Testis (tissue), 2 donors: ENCODE data around the gene POLE.

Experiments used
- POLR2A ChIP-seq: fragments of 450-650 bp; IDR thresholded peaks from one replicate; pipeline ENCODE4 v1.6.1; 2017; ENCODE audit warnings: antibody characterized with exemption, mild to moderate bottlenecking, moderate library complexity
- TF ChIP-seq, protein P1 (sequence below), 3 experiments: fragments of 450-650 bp in 2 of 3; fragments of 200-600 bp in 1 of 3; sonication (generic) in 1 of 3; IDR thresholded peaks; one replicate each; pipeline ENCODE4 v1.5.1; 2016 to 2019; ENCODE audit warnings: antibody characterized with exemption in 3 of 3, mild to moderate bottlenecking in 2 of 3, moderate library complexity in 1 of 3

DNA sequence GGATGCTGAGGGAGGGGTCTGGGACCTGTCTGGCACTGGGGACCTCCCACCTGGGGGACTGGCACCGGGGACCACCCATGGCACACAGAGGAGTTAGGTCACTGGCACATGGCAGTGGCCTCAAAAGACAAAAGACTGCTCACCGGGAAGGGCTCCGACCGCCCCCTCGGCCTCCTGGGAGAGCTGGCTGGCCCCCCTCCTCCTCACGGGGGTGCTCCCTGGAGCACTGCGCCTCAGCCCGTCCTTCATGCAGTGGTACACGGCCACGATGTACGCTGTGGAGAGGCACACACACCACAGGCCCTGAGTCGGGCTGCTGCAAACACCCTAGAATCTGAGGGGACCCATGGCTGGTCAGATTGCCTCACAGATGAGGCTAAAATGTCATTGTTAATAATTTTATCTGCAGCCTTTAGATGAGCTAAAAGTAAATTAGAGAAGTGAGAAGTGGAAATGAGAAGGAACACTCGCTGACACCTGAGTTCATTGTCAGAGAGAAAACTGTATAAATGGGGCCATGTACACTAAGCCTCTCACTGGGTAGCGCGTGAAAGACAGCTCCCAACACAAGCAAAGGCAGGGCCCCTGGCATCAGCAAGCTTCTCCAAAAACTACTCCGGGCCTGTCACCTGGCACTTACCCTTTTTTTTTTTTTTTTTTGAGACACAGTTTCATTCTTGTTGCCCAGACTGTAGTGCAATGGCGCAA, 54.5 kb downstream of the POLE start:
- TF ChIP-seq POLR2A: no peak
- TF ChIP-seq, protein P1, sequence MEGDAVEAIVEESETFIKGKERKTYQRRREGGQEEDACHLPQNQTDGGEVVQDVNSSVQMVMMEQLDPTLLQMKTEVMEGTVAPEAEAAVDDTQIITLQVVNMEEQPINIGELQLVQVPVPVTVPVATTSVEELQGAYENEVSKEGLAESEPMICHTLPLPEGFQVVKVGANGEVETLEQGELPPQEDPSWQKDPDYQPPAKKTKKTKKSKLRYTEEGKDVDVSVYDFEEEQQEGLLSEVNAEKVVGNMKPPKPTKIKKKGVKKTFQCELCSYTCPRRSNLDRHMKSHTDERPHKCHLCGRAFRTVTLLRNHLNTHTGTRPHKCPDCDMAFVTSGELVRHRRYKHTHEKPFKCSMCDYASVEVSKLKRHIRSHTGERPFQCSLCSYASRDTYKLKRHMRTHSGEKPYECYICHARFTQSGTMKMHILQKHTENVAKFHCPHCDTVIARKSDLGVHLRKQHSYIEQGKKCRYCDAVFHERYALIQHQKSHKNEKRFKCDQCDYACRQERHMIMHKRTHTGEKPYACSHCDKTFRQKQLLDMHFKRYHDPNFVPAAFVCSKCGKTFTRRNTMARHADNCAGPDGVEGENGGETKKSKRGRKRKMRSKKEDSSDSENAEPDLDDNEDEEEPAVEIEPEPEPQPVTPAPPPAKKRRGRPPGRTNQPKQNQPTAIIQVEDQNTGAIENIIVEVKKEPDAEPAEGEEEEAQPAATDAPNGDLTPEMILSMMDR (IDR thresholded peaks at IDR 0.05): no peak
